ENCODE data around the gene TUBB8. TPM values are rescaled to one million over a fixed set of nuclear protein-coding genes. Genes with fewer than 3 reads are reported as not detected.

TUBB8 gene
- total RNA-seq, result not detected in 2 replicates

DNA sequence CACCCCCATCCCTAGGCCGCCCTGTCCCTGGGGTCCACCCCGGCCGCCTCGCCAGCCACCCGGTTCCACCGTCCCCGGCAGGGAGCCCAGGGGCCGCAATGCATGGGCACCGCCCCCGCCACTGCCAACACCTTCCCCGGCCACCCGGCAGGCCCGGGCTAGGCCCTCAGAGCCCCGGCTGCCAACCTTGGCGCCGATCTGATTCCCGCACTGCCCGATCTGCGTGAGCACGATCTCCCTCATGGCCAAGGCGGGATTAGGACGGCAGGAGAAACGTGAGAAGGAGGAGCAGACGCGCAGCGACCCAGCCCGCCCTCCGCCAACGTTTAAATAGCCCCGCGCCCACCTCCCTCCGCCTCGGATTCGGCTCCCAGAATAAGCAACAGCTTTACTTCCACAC is at the start of gene TUBB8:
Gene TUBB8 (minus strand): TSS at position 301 of the 400 bp plus-strand sequence. CDS start 58 bp downstream, at position 243.

Other genes starting within 250 kb of the TUBB8 start
- 36.7 and 41.8 TPM in 2 replicates for gene ZMYND11, start 86.2 kb upstream of the TUBB8 start, total RNA-seq

Measured in subcutaneous preadipocyte (primary cell).